Ovary (tissue), 9 donors: ENCODE measurements around the gene EVL. TPM values are rescaled to one million over a fixed set of nuclear protein-coding genes. Genes with fewer than 3 reads are reported as not detected.
"Not testable (repeated sequence)": the region's sequence is repeated elsewhere in the genome, so short reads cannot be mapped to it uniquely, and the experiment has no call there.

Source experiments
- DNase-seq, 5 donors: peaks; one replicate each; pipeline ENCODE4 v3.0.0-alpha.2; 2019 to 2020
- H3K27ac ChIP-seq, 2 donors: fragments of 200-600 bp; one replicate each; pipeline versions ENCODE4 v1.5.1 to v1.8.0; 2019 to 2022
- H3K27me3 ChIP-seq: fragments of 200-600 bp; one replicate; pipeline ENCODE4 v1.8.0; 2022
- H3K36me3 ChIP-seq: fragments of 200-600 bp; sonication (generic); one replicate; pipeline ENCODE4 v1.5.1; 2019
- H3K4me1 ChIP-seq: one replicate; pipeline ENCODE4 v1.8.1; 2013; ENCODE audit warnings: mild to moderate bottlenecking, moderate library complexity; ENCODE audit not compliant: insufficient read depth
- H3K4me3 ChIP-seq: fragments of 200-600 bp; sonication (generic); one replicate; pipeline ENCODE4 v1.5.1; 2017
- H3K9me3 ChIP-seq, 2 donors: fragments of 200-600 bp in 1 of 2; sonication (generic) in 1 of 2; one replicate each; pipeline versions ENCODE4 v1.5.1 to v1.8.1; 2013 to 2019; ENCODE audit warnings: mild to moderate bottlenecking in 1 of 2, moderate library complexity in 1 of 2
- CTCF ChIP-seq, 3 donors: fragments of 450-650 bp in 2 of 3; fragments of 200-600 bp in 1 of 3; IDR thresholded peaks; one replicate each; pipeline versions ENCODE4 v1.5.1 to v1.8.0; 2016 to 2022; ENCODE audit warnings: antibody characterized with exemption in 3 of 3, mild to moderate bottlenecking in 1 of 3
- EP300 ChIP-seq: sonication (generic); formaldehyde crosslinking; IDR thresholded peaks from one replicate; pipeline ENCODE4 v1.6.1; 2017; ENCODE audit warnings: antibody characterized with exemption
- POLR2A ChIP-seq: fragments of 450-650 bp; IDR thresholded peaks from one replicate; pipeline ENCODE4 v1.6.1; 2017; ENCODE audit warnings: antibody characterized with exemption, mild to moderate bottlenecking, moderate library complexity
- WGBS, 3 donors: extraction: QIAGEN DNeasy Blood & Tissue Kit in 1 of 3; methylation state at CpG; one replicate each; pipeline versions ENCODE4 v1.1.5 to v1.1.7; 2013 to 2017; 5-methylcytosine and 5-hydroxymethylcytosine counted together
- intact Hi-C, 4 donors: fragments of 100-400 bp; cut with DNase I; formaldehyde crosslinking; loops; one replicate each; pipeline versions ENCODE4 v1.11.0 to v1.15.1; 2022 to 2023
- polyA plus RNA-seq, 2 donors: library from polyadenylated mRNA; stranded (reverse); fragments of 200-250 nt in 1 of 2; fragments of 350-450 nt in 1 of 2; fragmentation: Illumina TruSeq in 1 of 2; extraction: RNeasy Lipid Tissue Mini Kit (QIAGEN cat#74804) in 1 of 2; gene quantifications; one replicate each; pipeline ENCODE4 v1.2.3, GENCODE V29; 2013 to 2014
- total RNA-seq, 7 donors: library from RNA; depleted of rRNA in 2 of 7; stranded (reverse); fragments of >200 nt in 2 of 7; fragmentation: NEBNext Ultra II Directional in 3 of 7; extraction: Animal tissue kit (Norgen Biotek cat#: 25700) in 3 of 7; gene quantifications; one replicate each; pipeline versions ENCODE4 v1.1.0 to v1.2.4, GENCODE V29; 2016 to 2023
- donor health status: DM: no; HTN: no; CAD: no; lungs with moderate emphysema.
- donor health status: DM: no; HTN: no; CAD: no.
- donor health status: Bipolar disorder and iron deficiency.
- donor health status: DM: yes; HTN: yes; CAD: no.
- donor health status: DM: no; HTN: no; CAD: no.
- donor health status: DM: yes; HTN: yes; CAD: no.

Gene EVL
- total and polyA plus RNA-seq, 9 donors: 41.0 to 105 (median 66.1) TPM

- H3K4me1 ChIP-seq: no peaks in the 10 kb centered on the region
- no peak overlapping the region for H3K27ac ChIP-seq
- intact Hi-C loops: no loop called here
- DNase-seq: no peak
- no peaks in the 10 kb centered on the region for H3K36me3 ChIP-seq
- H3K9me3 ChIP-seq: no peaks in the 10 kb centered on the region
- H3K27me3 ChIP-seq: no peaks in the 10 kb centered on the region
- no peak for TF ChIP-seq EP300
- no peak for TF ChIP-seq POLR2A
- TF ChIP-seq CTCF (IDR thresholded peaks at IDR 0.05): no peak
- WGBS, 3 donors: 88 to 95% (median 92%) methylated on average over 6 of the region's 6 CpGs
- H3K4me3 ChIP-seq: no peak overlapping the region
These were observed 1.8 kb upstream of the EVL start for GRCh38 chr14:100063314-100063941.

DNA sequence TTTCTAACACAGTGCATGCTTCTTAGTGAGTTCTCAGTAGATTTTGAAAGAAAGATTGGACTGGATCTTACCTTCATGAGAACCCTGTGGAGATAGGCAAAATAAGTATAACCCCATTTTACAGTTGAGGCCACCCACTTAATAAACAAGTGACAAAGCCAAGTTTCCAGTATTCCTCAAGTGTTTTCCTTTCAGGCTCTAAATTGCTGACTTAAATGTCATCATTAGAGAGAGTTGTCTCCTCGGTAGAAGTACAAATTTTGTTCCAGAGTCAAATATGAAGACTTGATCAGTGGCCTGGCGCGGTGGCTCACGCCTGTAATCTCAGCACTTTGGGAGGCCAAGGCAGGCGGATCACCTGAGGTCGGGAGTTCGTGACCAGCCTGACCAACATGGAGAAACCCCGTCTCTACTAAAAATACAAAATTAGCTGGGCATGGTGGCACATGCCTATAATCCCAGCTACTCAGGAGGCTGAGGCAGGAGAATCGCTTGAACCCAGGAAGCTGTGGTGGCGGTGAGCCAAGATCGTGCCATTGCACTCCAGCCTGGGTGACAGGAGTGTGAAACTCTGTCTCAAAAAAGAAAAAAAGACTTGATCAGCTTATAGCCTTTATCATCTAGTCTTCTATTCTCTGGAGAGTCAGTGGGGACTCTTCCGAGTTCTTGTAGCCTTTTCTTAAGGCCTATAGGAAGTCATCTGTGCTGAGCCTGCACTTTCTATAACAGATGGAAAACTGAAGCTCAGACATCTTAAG, 708 bp upstream of the EVL start:
- H3K4me3 ChIP-seq, DNase-seq, intact Hi-C loops, H3K36me3 ChIP-seq, H3K9me3 ChIP-seq, H3K27me3 ChIP-seq, H3K27ac ChIP-seq, H3K4me1 ChIP-seq: not testable (repeated sequence)
- WGBS, 3 donors: 80 to 88% (median 85%) methylated on average over 12 of the region's 12 CpGs

GRCh38 chr14:100065942-100066574, 836 bp downstream of the EVL start:
- DNase-seq: no peak
- no peak overlapping the region for H3K27ac ChIP-seq

GRCh38 chr14:100066962-100067361, 1.7 kb downstream of the EVL start:
- H3K36me3 ChIP-seq: no peaks in the 10 kb centered on the region
- no peak overlapping the region for H3K4me3 ChIP-seq
- H3K4me1 ChIP-seq: no peaks in the 10 kb centered on the region
- H3K27ac ChIP-seq: no peak overlapping the region
- 83 to 86% (median 85%) methylated on average over 10 of the region's 10 CpGs for WGBS, 3 donors
- H3K9me3 ChIP-seq: no peaks in the 10 kb centered on the region
- no peaks in the 10 kb centered on the region for H3K27me3 ChIP-seq
- intact Hi-C loops: no loop called here
- no peak for TF ChIP-seq EP300
- no peak for TF ChIP-seq POLR2A
- TF ChIP-seq CTCF (IDR thresholded peaks at IDR 0.05): no peak
- no peak for DNase-seq

More at GRCh38 chr14:100065942-100066574, 836 bp downstream of the EVL start:
- 54 to 60% (median 58%) methylated on average over 10 of the region's 10 CpGs for WGBS, 3 donors
- TF ChIP-seq POLR2A: no peak
- TF ChIP-seq EP300: no peak
- no peak for TF ChIP-seq CTCF (IDR thresholded peaks at IDR 0.05)
- Histone ChIP-seq H3K36me3 (no peaks in the 10 kb centered on the region), H3K9me3 (no peaks in the 10 kb centered on the region), H3K27me3 (no peaks in the 10 kb centered on the region), H3K4me1 (no peaks in the 10 kb centered on the region), H3K4me3 (no peak overlapping the region)
- intact Hi-C loops: no loop called here

DNA sequence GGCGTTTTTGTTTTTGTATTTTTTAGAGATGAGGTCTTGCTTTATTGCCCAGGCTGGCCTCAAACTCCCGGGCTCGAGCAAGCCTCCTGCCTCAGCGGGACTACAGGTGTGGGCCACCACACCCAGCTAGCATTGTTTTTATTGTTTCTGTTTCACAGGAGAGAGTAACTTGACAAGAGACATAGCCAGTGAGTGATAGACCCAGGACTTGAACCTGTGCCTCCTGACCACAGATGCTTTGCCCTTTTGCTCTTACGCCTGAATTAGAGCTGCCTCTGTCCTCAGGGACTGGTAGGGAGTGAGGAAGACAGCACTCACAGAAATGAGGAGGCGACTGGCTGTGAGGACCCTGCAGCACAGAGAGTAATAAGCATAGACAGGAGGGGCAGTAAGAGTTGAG, 2.3 kb downstream of the EVL start:
- Histone ChIP-seq H3K27ac (no peak overlapping the region), H3K4me3 (no peak overlapping the region)
- intact Hi-C loops: no loop called here

More for the DNA sequence above, 2.3 kb downstream of the EVL start:
- H3K9me3 ChIP-seq: no peaks in the 10 kb centered on the region
- no peak for DNase-seq
- H3K4me1 ChIP-seq: no peaks in the 10 kb centered on the region
- no peaks in the 10 kb centered on the region for H3K36me3 ChIP-seq
- H3K27me3 ChIP-seq: no peaks in the 10 kb centered on the region
- WGBS, 3 donors: 90 to 93% (median 91%) methylated on average over 6 of the region's 6 CpGs
- TF ChIP-seq EP300 (no peak), CTCF (IDR thresholded peaks at IDR 0.05) (no peak), POLR2A (no peak)
